ENCODE results near the gene SLC7A6OS. TPM values are rescaled to one million over a fixed set of nuclear protein-coding genes. Genes with fewer than 3 reads are reported as not detected.

Gene SLC7A6OS
- total and polyA plus RNA-seq, 2 experiments from 2014 or later = 8.8 to 18.9 TPM

DNA sequence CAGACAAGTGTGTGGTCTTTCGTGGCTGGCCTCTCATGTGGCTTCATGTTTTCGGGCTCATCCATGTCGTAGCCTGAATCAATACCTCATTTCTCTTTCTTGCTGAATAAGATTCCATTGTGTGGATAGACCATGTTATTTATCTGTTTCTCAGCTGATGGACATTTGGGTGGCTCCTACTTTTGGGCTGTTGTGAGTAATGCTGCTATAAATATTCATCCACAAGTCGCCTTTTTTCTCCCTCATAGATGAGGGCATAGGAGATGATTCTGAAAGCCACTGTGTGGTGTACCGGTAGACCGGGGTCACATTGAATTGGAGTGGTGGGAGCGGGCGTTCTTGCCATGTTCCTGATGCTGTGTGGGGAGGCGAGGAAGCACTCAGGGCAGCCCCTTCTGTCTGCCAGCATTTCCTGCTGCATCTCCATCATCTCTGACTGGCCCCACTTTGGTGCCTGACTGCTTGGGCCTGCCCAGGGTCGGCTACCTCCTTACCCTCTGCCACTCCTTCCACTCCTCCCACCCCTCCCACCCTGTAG is 40.1 kb upstream of the SLC7A6OS start:
- no peak overlapping the region for H3K4me2 ChIP-seq
- H3K9me3 ChIP-seq (ENCODE audit: low read depth) = no peaks in the 10 kb centered on the region
- no peak overlapping the region for H3K4me3 ChIP-seq
- TF ChIP-seq EZH2phosphoT487 (IDR thresholded peaks at IDR 0.05; ENCODE audit: low read depth, severe bottlenecking, unreplicated experiment) (no peak), EZH2 (IDR thresholded peaks at IDR 0.05; ENCODE audit: borderline replicate concordance) (no peak)
- TF ChIP-seq, protein P1, sequence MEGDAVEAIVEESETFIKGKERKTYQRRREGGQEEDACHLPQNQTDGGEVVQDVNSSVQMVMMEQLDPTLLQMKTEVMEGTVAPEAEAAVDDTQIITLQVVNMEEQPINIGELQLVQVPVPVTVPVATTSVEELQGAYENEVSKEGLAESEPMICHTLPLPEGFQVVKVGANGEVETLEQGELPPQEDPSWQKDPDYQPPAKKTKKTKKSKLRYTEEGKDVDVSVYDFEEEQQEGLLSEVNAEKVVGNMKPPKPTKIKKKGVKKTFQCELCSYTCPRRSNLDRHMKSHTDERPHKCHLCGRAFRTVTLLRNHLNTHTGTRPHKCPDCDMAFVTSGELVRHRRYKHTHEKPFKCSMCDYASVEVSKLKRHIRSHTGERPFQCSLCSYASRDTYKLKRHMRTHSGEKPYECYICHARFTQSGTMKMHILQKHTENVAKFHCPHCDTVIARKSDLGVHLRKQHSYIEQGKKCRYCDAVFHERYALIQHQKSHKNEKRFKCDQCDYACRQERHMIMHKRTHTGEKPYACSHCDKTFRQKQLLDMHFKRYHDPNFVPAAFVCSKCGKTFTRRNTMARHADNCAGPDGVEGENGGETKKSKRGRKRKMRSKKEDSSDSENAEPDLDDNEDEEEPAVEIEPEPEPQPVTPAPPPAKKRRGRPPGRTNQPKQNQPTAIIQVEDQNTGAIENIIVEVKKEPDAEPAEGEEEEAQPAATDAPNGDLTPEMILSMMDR (IDR thresholded peaks at IDR 0.05; ENCODE audit: poor library complexity) = no peak
- H3K27me3 ChIP-seq = no peaks in the 10 kb centered on the region
- no peak for DNase-seq (ENCODE audit: low spot score)
- H3K9me2 ChIP-seq (replicated peaks; ENCODE audit: insufficient read depth) = no peaks in the 10 kb centered on the region
- no peaks in the 10 kb centered on the region for H3K36me3 ChIP-seq (replicated peaks; ENCODE audit: insufficient read depth, low read depth)
- H3K27ac ChIP-seq = peak overlapping the region; percentile 57
- H3K4me1 ChIP-seq (ENCODE audit: insufficient read depth) = peaks cover 9% of the 10 kb centered on the region
- H3K79me2 ChIP-seq = peaks cover 3% of the 10 kb centered on the region
- no peaks in the 10 kb centered on the region for H4K20me1 ChIP-seq (ENCODE audit: insufficient read depth, poor library complexity, severe bottlenecking)
- H2AFZ ChIP-seq = no peak overlapping the region
- 92% methylated on average over 10 of the region's 10 CpGs for WGBS (ENCODE audit: low lambda C conversion rate, missing lambda C conversion rate)

DNA sequence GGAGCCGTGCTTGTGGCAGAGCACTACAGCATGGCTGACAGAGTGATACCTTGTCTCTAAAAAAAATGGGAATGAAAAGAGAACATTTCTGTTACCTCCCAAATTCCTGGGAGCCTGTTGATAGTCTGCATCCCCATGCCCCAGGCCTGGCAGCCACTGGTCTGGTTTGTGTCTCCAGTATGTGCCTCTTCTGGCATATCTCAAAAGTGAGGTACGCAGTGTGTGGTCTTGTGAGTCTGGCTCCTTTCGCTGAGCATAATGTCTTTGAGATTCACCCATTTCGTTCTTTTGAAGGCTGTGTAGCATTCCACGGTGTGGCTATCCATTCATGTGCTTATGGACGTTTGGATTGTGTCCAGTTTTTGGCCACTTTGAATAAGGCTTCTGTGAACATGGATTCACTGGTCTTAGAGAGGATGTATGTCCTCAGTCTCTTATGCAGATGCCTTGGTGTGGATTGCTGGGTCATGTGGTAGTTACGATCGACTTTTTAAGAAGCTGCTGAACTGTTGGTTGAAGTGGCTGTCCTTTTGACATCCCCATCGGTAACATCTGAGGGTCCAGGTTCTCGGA is 39.2 kb upstream of the SLC7A6OS start:
- TF ChIP-seq EZH2phosphoT487 (IDR thresholded peaks at IDR 0.05; ENCODE audit: low read depth, severe bottlenecking, unreplicated experiment) (no peak), EZH2 (IDR thresholded peaks at IDR 0.05; ENCODE audit: borderline replicate concordance) (no peak)
- TF ChIP-seq, protein P1 (IDR thresholded peaks at IDR 0.05; ENCODE audit: poor library complexity) = no peak
- H4K20me1 ChIP-seq (ENCODE audit: insufficient read depth, poor library complexity, severe bottlenecking) = no peaks in the 10 kb centered on the region
- peaks cover 9% of the 10 kb centered on the region for H3K4me1 ChIP-seq (ENCODE audit: insufficient read depth)
- DNase-seq (ENCODE audit: low spot score) = no peak
- 75% methylated on average over 10 of the region's 10 CpGs for whole genome bisulfite sequencing (ENCODE audit: low lambda C conversion rate, missing lambda C conversion rate)
- H3K79me2 ChIP-seq = peaks cover 3% of the 10 kb centered on the region
- no peak overlapping the region for H2AFZ ChIP-seq
- H3K4me3 ChIP-seq = no peak overlapping the region
- no peak overlapping the region for H3K4me2 ChIP-seq
- H3K36me3 ChIP-seq (replicated peaks; ENCODE audit: insufficient read depth, low read depth) = no peaks in the 10 kb centered on the region
- H3K27me3 ChIP-seq = no peaks in the 10 kb centered on the region
- no peak overlapping the region for H3K27ac ChIP-seq
- no peaks in the 10 kb centered on the region for H3K9me2 ChIP-seq (replicated peaks; ENCODE audit: insufficient read depth)
- no peaks in the 10 kb centered on the region for H3K9me3 ChIP-seq (ENCODE audit: low read depth)

DNA sequence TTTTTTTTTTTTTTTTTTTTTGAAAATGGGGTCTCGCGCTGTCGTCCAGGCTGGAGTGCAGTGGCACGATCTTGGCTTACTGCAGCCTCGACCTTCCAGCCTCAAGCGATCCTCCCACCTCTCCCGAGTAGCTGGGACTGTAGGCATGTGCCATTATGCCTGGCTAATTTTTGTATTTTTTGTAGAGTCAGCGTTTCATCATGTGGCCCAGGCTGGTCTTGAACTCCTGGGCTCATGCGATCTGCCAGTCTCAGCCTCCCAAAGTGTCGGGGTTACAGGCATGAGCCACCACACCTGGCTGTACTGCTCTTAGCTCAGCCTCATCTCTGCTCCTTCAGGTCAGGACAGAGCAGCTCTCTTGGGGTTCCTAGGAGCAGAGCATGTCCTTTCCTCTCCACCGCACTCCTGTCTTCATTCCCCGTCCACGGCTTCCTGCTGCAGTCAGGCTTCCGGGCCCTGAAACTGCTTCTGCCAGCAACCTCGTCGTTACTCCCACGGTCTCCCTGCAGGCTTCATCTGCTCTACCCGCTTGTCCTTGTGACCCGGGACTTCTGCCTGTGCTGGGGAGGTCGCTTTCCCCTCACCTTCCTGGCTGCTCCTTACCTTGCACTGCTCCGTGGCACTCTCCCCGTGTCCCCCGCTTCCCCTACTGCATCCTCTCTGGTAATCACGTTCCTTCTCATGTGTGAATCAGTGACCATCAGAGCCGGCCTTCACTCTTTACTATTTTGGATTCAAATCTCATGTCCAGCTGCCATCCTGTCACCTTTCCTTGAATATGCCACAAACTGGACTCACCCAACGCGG is 38.1 kb upstream of the SLC7A6OS start:
- WGBS (ENCODE audit: low lambda C conversion rate, missing lambda C conversion rate) = 92% methylated on average over 27 of the region's 27 CpGs
- H3K36me3 ChIP-seq (replicated peaks; ENCODE audit: insufficient read depth, low read depth) = no peaks in the 10 kb centered on the region
- TF ChIP-seq EZH2 (IDR thresholded peaks at IDR 0.05; ENCODE audit: borderline replicate concordance) = no peak
- TF ChIP-seq, protein P1 (IDR thresholded peaks at IDR 0.05; ENCODE audit: poor library complexity) = no peak
- TF ChIP-seq EZH2phosphoT487 (IDR thresholded peaks at IDR 0.05; ENCODE audit: low read depth, severe bottlenecking, unreplicated experiment) = no peak

More for the DNA sequence above, 38.1 kb upstream of the SLC7A6OS start:
- H3K9me2 ChIP-seq (replicated peaks; ENCODE audit: insufficient read depth) = no peaks in the 10 kb centered on the region
- no peak overlapping the region for H3K27ac ChIP-seq
- peaks cover 3% of the 10 kb centered on the region for H3K79me2 ChIP-seq
- no peak overlapping the region for H3K4me3 ChIP-seq
- no peaks in the 10 kb centered on the region for H3K9me3 ChIP-seq (ENCODE audit: low read depth)
- H3K4me1 ChIP-seq (ENCODE audit: insufficient read depth) = peaks cover 9% of the 10 kb centered on the region
- H4K20me1 ChIP-seq (ENCODE audit: insufficient read depth, poor library complexity, severe bottlenecking) = no peaks in the 10 kb centered on the region
- no peaks in the 10 kb centered on the region for H3K27me3 ChIP-seq
- no peak overlapping the region for H2AFZ ChIP-seq
- H3K4me2 ChIP-seq = no peak overlapping the region
- DNase-seq (ENCODE audit: low spot score) = no peak
